ENCODE measurements around the gene PADI3. TPM values are rescaled to one million over a fixed set of nuclear protein-coding genes. Genes with fewer than 3 reads are reported as not detected.

Gene PADI3
- total and polyA plus RNA-seq, 2 donors (not counting 3 experiments of a cell fraction or from before 2014, with no cell fraction given) = not detected

DNA sequence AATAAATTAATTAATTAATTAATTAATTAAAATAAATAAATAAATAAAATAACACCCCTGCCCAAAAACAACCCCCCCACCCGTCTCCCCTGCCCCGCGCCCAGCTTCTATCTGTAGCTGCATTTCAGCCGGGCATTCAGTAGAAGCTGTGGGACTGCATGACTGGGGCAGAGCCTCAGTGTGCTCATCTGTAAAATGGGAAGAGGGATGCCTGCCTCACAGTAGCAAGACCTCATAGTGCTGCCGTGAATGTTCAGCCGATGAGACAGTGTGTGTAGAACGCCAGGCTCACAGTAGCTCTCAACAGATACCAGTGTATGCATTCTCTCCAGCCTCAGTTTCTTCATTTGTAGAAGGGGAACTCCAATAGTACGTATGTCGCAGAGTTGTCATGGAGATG lies 67.8 kb downstream of the PADI3 start:
- Histone ChIP-seq H2AFZ (ENCODE audit: low read depth, low read length) (no peak overlapping the region), H3K4me1 (ENCODE audit: control insufficient read depth, extremely low read depth, insufficient read depth, low read length) (no peaks in the 10 kb centered on the region), H4K20me1 (replicated peaks; ENCODE audit: control insufficient read depth, extremely low read depth, insufficient read depth, low read length) (no peaks in the 10 kb centered on the region), H3K4me3 (replicated peaks in 1 of 3; ENCODE audit: insufficient read depth in 1 of 3, low read depth in 1 of 3, low read length in 3 of 3) (no peak overlapping the region), H3K79me2 (ENCODE audit: control insufficient read depth, insufficient read depth, low read length) (no peaks in the 10 kb centered on the region), H3K9ac (replicated peaks; ENCODE audit: extremely low read depth, insufficient read depth, low read length) (no peak overlapping the region), H3K9me1 (replicated peaks; ENCODE audit: control insufficient read depth, extremely low read depth, insufficient read depth, low read length) (no peaks in the 10 kb centered on the region), H3K4me2 (ENCODE audit: insufficient read depth, low read length) (no peak overlapping the region), H3K36me3 (ENCODE audit: control insufficient read depth in 2 of 2, extremely low read depth in 1 of 2, insufficient read depth in 2 of 2, low read length in 2 of 2) (no peaks in the 10 kb centered on the region), H3K27me3 (ENCODE audit: control insufficient read depth in 2 of 2, insufficient read depth in 2 of 2, low read length in 2 of 2) (no peaks in the 10 kb centered on the region), H3K9me3 (replicated peaks; ENCODE audit: control insufficient read depth, insufficient read depth, low read length) (no peaks in the 10 kb centered on the region), H3K27ac (ENCODE audit: insufficient read depth, low read depth, low read length) (no peak overlapping the region)
- dilution Hi-C loops (cut with MboI; ENCODE audit: extremely low pct_ligation_motif_present, low sequenced_read_pairs) (no loop called here), intact Hi-C loops (cut with micrococcal nuclease) (no loop called here)
- TF ChIP-seq MYC (IDR thresholded peaks at IDR 0.05; ENCODE audit: low read depth, low read length) (no peak), GATA2 (IDR thresholded peaks at IDR 0.05; ENCODE audit: insufficient read depth, insufficient read length, low read depth, low read length) (no peak), JUN (IDR thresholded peaks at IDR 0.05; ENCODE audit: borderline replicate concordance, insufficient read depth, insufficient read length, low read depth) (no peak), POLR2A (IDR thresholded peaks at IDR 0.05; ENCODE audit: low read depth, low read length) (no peak), MAX (IDR thresholded peaks at IDR 0.05; ENCODE audit: insufficient read depth, insufficient read length) (no peak), EZH2 (IDR thresholded peaks at IDR 0.05; ENCODE audit: borderline replicate concordance, low read depth, low read length, severe bottlenecking) (no peak), FOS (IDR thresholded peaks at IDR 0.05; ENCODE audit: borderline replicate concordance, insufficient read depth, low read length) (no peak), POLR2AphosphoS5 (IDR thresholded peaks at IDR 0.05; ENCODE audit: insufficient read depth, low read depth, low read length) (no peak)
- TF ChIP-seq, protein P1, sequence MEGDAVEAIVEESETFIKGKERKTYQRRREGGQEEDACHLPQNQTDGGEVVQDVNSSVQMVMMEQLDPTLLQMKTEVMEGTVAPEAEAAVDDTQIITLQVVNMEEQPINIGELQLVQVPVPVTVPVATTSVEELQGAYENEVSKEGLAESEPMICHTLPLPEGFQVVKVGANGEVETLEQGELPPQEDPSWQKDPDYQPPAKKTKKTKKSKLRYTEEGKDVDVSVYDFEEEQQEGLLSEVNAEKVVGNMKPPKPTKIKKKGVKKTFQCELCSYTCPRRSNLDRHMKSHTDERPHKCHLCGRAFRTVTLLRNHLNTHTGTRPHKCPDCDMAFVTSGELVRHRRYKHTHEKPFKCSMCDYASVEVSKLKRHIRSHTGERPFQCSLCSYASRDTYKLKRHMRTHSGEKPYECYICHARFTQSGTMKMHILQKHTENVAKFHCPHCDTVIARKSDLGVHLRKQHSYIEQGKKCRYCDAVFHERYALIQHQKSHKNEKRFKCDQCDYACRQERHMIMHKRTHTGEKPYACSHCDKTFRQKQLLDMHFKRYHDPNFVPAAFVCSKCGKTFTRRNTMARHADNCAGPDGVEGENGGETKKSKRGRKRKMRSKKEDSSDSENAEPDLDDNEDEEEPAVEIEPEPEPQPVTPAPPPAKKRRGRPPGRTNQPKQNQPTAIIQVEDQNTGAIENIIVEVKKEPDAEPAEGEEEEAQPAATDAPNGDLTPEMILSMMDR (IDR thresholded peaks at IDR 0.05; ENCODE audit: extremely low read depth in 1 of 2, insufficient read depth in 1 of 2, low read depth in 1 of 2, low read length in 2 of 2) = no peak
- no peak for DNase-seq (ENCODE audit: low read depth, low spot score)
- no TSS peak for BruUV-seq (replicated peaks)
- ChIA-PET POLR2A (no interaction called here), CTCF (no interaction called here)
- no peak for FAIRE-seq

Measured in endothelial cell of umbilical vein (primary cell).